GM12801 (cell line): ENCODE data around the gene CTTNBP2.

Experiments used
- CTCF ChIP-seq: IDR thresholded peaks from one replicate; pipeline ENCODE4 v1.5.1; 2011; ENCODE audit warnings: control low read depth; ENCODE audit not compliant: insufficient read length; ENCODE audit errors: extremely low read depth

Gene CTTNBP2

GRCh38 chr7:117873310-117874190 is at the start of gene CTTNBP2:
Gene CTTNBP2 (minus strand): TSS chr7:117873441. CDS start chr7:117873415, 26 bp downstream.
- TF ChIP-seq CTCF: no peak

GRCh38 chr7:117916309-117916708 is 43.1 kb upstream of the CTTNBP2 start:
- TF ChIP-seq CTCF: no peak

- TF ChIP-seq CTCF: no peak
Measured at GRCh38 chr7:117912421-117912820, 39.2 kb upstream of the CTTNBP2 start.

GRCh38 chr7:117908031-117908795 is 35.0 kb upstream of the CTTNBP2 start:
- no peak for TF ChIP-seq CTCF

GRCh38 chr7:117907049-117907640 is 33.9 kb upstream of the CTTNBP2 start:
- TF ChIP-seq CTCF: no peak

GRCh38 chr7:117902314-117902889 is 29.2 kb upstream of the CTTNBP2 start:
- no peak for TF ChIP-seq CTCF
